GM21423 (cell line): ENCODE measurements around the gene ITIH2.

Source experiments
- ATAC-seq: cut with Tn5 transposase; IDR thresholded peaks from one replicate; pipeline ENCODE4 v1.9.1; 2021; ENCODE audit warnings: mild to moderate bottlenecking, moderate library complexity; ENCODE audit not compliant: unreplicated experiment

ITIH2 gene

DNA sequence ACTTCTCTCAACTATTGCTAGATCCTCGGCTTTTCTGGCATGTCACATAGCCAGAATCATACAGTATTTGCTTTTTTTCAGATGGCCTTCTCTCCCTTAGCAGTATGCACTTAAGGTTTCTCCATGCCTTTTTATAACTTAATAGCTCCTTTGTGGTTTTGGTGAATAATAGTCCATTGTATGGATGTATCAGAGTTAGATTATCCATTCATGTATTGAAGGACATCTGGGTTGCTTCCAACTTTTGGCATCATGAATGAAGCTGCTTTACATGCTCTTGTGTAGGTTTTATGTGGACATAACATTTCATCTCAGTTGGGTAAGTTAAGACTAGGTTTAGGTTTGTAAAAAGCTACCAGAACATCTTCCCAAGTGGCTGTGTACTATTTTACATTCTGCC, 89.4 kb downstream of the ITIH2 start:
- no peak for ATAC-seq

DNA sequence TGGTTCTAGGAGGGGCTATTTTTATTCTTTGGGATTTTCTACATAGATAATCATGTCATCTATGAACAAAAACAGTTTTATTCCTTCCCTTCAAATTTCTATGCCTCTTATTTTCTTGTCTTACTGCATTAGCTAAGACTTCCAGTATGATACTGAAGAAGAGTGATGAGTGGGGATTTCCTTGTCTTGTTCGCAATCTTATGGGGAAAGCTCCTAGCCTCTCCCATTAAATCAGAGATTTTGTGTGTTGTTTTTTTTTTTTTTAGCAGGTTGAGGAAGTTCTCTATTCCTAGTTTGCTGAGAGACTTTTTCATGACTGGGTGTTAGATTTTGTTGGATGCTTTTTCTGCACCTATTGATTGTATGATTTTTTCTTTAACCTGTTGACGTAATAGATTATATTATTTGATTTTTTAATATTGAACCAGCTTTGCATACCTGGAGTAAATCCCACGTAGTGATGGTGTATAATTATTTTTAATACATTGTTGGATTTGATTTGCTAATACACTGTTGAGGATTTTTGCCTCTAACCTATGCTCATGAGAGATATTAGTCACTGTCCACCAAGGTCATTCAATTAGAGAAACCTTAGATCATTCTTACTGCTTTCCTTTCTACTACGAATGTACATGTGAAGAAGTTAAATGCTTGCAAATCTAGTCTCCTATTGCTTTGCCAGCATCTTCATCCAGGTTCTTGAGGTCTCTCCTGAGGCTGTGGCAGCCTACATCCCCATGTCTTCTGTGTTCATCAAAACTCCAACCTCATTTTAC, 91.3 kb downstream of the ITIH2 start:
- no peak for ATAC-seq

DNA sequence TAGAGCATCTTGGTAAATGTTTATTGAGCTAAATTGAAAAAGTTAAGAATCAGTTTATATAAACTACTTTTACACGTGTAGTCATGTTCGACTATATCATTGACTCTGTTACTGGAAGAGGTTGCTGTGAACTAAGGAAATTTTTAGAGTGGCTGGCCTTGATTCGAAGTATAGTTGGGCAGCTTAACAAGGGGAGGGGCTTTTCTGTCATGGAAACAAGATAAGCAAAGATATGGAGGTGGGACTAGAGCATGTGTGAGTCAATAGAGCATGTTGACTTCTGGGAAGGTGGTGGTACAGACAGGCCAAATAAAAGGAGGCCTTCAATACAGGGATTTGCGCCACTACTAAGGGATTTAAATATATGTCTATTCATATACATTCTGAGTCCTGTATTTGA, 92.5 kb downstream of the ITIH2 start:
- no peak for ATAC-seq

DNA sequence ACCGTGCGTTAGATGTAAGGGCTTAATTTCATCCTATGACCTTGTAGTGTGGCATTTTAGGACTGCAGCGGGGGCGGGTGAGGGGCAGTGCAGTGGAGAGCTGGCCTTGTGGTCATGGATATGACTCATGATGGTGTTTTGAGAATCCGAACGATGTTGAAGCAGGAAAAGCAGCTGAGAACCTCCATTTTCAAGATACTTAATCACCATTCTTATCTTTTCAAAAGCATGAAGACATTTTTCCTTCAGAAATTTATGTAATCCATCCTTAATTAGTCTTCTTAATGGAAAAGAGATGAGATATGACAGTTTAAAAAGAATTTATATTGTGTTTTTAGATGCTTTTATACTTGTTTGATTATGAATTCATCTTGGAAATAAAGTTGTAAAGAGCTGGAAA, 94.5 kb downstream of the ITIH2 start:
- ATAC-seq, result no peak
